Left lobe of liver (tissue), 2 donors: ENCODE data around the gene CPA2. TPM values are rescaled to one million over a fixed set of nuclear protein-coding genes. Genes with fewer than 3 reads are reported as not detected.
"Not testable (repeated sequence)": the region's sequence is repeated elsewhere in the genome, so short reads cannot be mapped to it uniquely, and the experiment has no call there.

Experiments used
- ATAC-seq: fragments of 200-7000 bp; cut with Tn5 transposase; one replicate; pipeline ENCODE4 v1.9.1; 2020; ENCODE audit warnings: mild to moderate bottlenecking, moderate library complexity
- DNase-seq: peaks from one replicate; pipeline ENCODE4 v3.0.0-alpha.2; 2020; ENCODE audit warnings: low spot score
- total RNA-seq: library from RNA; stranded (reverse); gene quantifications from one replicate; pipeline ENCODE4 v1.2.1, GENCODE V29; 2021
- donor health status: DM: no; HTN: no; CAD: no; lungs with moderate emphysema.
- donor health status: DM: no; HTN: yes; CAD: no.

Gene CPA2
- total RNA-seq, 1 donor from 2014 or later = 1.9 TPM

- DNase-seq, ATAC-seq: not testable (repeated sequence)
Measured at GRCh38 chr7:130249626-130250025, 17.0 kb upstream of the CPA2 start.

- DNase-seq (no peak), ATAC-seq (no peak)
Measured at GRCh38 chr7:130254555-130254954, 12.1 kb upstream of the CPA2 start.

- no peak for ATAC-seq
- no peak for DNase-seq
Measured at GRCh38 chr7:130256704-130257103, 10.0 kb upstream of the CPA2 start.

- no peak for ATAC-seq
Measured at GRCh38 chr7:130258494-130259078, 8.1 kb upstream of the CPA2 start.

GRCh38 chr7:130262448-130262847 is 4.2 kb upstream of the CPA2 start:
- ATAC-seq = no peak
- no peak for DNase-seq

More at GRCh38 chr7:130258494-130259078, 8.1 kb upstream of the CPA2 start:
- DNase-seq = no peak

- no peak for ATAC-seq
- no peak for DNase-seq
Measured at GRCh38 chr7:130263130-130263529, 3.5 kb upstream of the CPA2 start.

- DNase-seq (no peak), ATAC-seq (no peak)
Measured at GRCh38 chr7:130266961-130267321, 278 bp downstream of the CPA2 start.

- DNase-seq (no peak), ATAC-seq (no peak)
Measured at GRCh38 chr7:130268463-130269317, 2.0 kb downstream of the CPA2 start.

GRCh38 chr7:130269318-130269694 is 2.6 kb downstream of the CPA2 start:
- no peak for ATAC-seq
- no peak for DNase-seq

- DNase-seq = no peak
- no peak for ATAC-seq
Measured at GRCh38 chr7:130270947-130271800, 4.5 kb downstream of the CPA2 start.

- peak; percentile 20 for ATAC-seq
- DNase-seq = no peak
Measured at GRCh38 chr7:130272381-130273080, 5.9 kb downstream of the CPA2 start.

- no peak for DNase-seq
Measured at GRCh38 chr7:130273081-130273932, 6.6 kb downstream of the CPA2 start.

GRCh38 chr7:130273933-130274255 is 7.2 kb downstream of the CPA2 start:
- DNase-seq (no peak), ATAC-seq (no peak)

More at GRCh38 chr7:130273081-130273932, 6.6 kb downstream of the CPA2 start:
- ATAC-seq = peak; percentile 39

- no peak for DNase-seq
- ATAC-seq = no peak
Measured at GRCh38 chr7:130274296-130274695, 7.6 kb downstream of the CPA2 start.

GRCh38 chr7:130274983-130275591 is 8.4 kb downstream of the CPA2 start:
- ATAC-seq (no peak), DNase-seq (no peak)

GRCh38 chr7:130275826-130276297 is 9.2 kb downstream of the CPA2 start:
- DNase-seq = no peak

GRCh38 chr7:130276796-130277762 is 10.4 kb downstream of the CPA2 start:
- DNase-seq = no peak
- ATAC-seq = no peak

More at GRCh38 chr7:130275826-130276297, 9.2 kb downstream of the CPA2 start:
- ATAC-seq = no peak
